Stimulated activated CD8-positive, alpha-beta memory T cell treated with anti-CD3 and anti-CD28 coated beads, Interleukin-15, amount 100 ng/mL, for 48 hours (primary cell): ENCODE data around the gene CBL.
"Not testable (repeated sequence)": the region's sequence is repeated elsewhere in the genome, so short reads cannot be mapped to it uniquely, and the experiment has no call there.

ENCODE experiments used
- DNase-seq, 2 donors: peaks; one replicate each; pipeline ENCODE4 v3.0.0-alpha.2; 2020; ENCODE audit warnings: low read depth in 2 of 2

Gene CBL

DNA sequence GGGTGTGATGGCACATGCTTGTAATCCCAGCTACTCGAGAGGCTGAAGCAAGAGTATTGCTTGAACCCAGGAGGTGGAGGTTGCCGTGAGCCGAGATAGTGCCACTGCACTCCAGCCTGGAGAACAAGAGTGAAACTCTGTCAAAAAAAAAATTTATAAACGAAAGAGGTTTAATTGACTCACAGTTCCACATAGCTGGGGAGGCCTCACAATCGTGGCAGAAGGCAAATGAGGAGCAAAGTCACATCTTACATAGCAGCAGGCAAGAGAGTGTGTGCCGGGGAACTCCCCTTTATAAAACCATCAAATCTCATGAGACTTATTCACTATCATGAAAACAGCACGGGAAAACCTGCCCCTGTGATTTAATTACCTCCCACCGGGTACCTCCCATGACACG, 21.7 kb upstream of the CBL start:
- not testable (repeated sequence) for DNase-seq

DNA sequence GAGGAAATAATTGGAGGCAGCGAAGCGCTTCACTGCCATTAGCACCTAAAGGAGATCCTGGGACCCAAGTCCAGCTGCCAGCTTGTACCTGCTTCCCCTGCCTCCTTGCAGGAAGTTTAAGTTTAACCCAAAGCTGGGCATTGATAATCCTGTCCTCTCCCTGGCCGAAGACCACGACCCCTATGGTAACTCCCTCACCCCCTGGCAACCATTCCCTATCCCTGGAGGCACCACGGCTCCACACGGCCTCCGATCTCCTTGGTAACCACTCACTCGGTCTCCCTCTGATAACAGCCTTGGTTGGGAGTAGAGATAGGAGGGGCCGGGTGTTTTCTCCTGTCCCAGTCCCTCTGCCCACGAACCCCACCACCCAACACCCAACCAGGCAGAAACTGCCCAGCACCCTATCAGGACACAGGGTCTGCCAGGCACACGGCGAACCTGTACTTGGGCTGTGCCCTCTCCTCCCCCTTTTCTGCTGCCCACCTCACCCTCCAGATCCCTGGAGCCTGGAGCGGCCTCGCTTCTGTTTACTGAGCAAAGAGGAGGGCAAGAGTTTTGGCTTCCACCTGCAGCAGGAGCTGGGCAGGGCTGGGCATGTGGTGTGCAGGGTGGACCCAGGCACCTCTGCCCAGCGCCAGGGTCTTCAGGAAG, 20.0 kb upstream of the CBL start:
- DNase-seq, result no peak

DNA sequence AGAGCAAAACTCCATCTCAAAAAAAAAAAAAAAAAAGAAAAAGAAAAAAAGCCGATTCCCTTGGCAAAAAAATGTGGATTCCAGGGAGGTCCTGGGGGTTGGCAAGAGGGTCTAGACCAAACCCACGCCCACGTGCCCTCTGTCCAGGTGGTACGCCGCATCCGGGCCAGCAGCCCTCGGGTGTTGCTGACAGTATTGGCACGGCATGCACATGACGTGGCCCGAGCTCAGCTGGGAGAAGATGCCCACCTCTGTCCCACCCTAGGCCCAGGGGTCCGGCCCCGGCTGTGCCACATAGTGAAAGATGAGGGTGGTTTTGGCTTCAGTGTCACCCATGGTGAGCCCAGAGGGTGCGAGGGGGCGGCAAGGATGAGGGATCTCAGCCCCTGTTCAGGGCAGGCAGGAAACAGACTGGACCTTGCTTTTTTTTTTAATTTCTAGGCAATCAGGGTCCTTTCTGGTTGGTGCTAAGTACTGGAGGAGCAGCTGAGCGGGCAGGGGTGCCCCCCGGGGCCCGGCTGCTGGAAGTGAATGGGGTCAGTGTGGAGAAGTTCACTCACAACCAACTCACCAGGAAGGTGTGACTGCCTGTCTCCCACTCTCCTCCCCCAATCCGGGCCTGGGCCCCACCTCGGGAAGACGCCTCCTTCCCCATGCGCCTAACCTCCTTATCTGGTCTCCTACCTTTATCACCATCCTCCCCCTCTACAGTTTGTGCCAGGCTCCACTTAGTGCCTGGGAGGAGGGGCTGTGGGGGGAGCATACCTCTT, 18.8 kb upstream of the CBL start:
- no peak for DNase-seq

DNA sequence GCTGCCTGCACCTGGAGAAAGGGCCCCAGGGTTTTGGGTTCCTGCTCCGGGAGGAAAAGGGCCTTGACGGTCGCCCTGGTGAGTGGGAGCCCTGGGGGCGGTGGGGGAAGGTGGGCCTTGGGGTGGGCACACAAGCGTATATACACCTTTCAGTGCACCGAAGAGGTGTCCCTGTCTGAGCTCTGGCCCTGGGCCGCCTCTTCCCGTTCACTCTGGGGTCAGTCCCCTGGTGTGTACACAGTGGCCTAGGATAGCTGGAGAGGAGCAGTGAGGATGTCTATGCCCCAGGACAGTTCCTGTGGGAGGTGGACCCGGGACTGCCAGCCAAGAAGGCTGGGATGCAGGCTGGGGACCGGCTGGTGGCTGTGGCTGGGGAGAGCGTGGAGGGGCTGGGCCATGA, 18.1 kb upstream of the CBL start:
- DNase-seq, result no peak

DNA sequence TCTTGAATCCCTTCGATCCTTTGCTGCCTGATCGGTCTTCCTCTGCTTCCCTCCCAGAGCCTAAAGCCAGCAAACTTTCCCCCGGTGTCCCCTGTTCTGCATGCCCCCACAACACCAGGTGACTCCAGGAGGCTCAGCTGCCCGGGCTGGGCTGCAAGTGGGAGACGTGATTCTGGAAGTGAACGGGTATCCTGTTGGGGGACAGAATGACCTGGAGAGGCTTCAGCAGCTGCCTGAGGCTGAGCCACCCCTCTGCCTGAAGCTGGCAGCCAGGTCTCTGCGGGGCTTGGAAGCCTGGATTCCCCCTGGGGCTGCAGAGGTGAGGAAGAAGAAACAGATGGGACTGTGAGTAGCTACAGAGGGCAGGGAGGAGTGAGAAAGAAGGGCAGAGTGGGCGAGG, 17.3 kb upstream of the CBL start:
- DNase-seq, result no peak

DNA sequence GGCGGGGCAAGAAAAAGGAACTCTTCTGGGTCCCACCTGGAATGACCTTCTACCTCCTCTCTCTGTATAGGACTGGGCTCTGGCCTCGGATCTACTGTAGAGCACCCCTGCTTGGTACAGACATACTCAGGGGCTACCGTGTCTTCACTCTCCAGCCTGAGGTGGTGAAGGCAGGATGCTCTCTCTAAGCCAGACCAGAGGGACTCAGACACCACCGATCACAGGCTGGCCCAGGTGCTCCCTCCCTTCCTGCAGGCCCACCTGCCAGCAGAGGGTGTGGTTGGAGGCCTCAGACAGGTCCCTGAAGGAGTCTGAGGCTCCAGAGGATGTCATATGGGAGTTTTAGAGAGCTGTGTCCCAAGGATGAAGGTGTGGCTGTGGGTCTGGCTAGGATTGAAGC, 16.7 kb upstream of the CBL start:
- DNase-seq, result no peak

DNA sequence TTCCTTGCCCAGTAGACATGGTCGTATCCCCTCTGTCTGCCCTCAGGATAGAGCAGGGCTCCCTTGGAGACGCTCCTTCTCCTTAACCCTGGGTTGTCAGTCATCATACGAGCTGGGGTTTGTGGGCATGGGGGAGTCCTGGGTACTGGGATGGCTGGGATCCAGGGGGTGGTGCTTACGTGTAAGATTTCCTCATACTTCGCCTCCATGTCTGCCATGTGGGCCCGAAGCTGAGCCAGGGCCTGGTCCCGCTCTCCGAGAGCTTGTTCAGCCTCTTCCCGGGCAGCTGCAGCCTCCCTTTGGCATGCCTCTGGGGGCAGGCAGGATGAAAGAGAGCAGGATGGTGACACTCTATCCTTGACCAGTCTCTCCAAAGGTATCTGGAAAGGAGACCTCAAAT, 15.6 kb upstream of the CBL start:
- no peak for DNase-seq

DNA sequence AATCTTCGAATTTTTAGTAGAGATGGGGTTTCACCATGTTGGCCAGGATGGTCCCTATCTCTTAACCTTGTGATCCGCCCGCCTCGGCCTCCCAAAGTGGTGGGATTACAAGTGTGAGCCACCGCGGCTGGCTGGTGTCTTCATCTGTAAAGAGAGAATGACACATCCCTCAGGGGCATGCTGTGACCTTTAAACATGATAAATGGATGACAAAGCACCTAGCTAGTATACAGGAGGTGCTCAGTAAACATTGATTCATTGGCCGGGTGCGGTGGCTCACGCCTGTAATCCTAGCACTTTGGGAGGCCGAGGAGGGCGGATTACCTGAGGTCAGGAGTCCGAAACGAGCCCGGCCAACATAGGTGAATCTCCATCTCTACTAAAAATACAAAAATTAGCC, 14.9 kb upstream of the CBL start:
- DNase-seq, result not testable (repeated sequence)

DNA sequence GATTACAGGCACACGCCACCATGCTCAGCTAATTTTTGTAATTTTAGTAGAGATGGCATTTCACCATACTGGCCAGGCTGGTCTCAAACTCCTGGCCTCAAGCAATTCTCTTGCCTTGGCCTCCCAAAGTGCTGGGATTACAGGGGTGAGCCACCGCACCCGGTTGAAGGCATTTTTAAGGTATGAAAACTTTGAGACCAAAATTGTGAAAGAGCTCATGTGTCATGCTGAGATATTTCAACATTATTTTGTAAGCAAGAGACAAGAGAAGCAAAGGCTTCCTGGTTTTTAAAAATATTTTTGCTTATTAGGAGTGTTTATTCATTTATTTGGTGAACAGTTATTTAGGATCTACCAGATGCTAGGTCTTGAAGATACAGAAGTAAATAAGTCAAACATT, 14.0 kb upstream of the CBL start:
- no peak for DNase-seq

DNA sequence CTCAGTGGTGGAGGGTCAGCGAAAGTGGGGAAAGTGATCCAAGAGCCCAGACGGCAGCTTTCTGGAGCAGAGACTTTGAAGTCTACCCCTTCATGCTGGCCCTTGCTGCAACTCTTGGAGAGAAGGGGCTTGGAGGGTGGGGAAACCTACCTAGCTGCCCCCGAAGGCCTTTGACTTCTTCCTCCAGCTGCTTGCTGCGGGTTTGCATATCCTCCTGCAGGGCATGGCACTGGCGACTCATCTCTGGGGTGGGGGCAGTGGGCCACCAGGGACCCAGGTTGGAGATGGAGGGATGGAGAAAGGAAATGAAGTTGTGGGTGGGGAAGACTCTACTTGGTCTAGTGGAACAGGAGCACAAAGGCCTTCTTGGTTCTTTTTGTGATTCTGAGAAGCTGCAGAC, 13.1 kb upstream of the CBL start:
- DNase-seq, result no peak

DNA sequence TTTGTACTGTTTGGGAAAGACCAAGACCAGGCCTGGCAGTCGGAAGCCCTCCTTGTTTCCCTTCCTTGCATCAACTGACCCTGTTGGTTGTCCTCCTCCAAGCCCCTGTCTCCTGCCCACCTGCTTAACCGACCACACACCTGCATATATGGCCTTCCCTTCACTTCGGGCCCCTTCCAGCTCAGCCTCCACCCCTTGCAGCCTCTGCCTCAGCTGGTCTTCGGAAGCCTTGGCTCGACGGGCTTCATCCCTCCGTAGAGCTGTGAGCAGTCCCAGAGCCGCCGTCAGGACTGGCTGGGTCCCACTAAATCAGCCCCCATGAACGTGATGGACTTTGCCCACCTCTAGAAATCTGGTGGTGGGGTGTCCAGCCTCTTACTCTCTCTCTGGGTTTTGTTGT, 12.5 kb upstream of the CBL start:
- DNase-seq, result no peak

DNA sequence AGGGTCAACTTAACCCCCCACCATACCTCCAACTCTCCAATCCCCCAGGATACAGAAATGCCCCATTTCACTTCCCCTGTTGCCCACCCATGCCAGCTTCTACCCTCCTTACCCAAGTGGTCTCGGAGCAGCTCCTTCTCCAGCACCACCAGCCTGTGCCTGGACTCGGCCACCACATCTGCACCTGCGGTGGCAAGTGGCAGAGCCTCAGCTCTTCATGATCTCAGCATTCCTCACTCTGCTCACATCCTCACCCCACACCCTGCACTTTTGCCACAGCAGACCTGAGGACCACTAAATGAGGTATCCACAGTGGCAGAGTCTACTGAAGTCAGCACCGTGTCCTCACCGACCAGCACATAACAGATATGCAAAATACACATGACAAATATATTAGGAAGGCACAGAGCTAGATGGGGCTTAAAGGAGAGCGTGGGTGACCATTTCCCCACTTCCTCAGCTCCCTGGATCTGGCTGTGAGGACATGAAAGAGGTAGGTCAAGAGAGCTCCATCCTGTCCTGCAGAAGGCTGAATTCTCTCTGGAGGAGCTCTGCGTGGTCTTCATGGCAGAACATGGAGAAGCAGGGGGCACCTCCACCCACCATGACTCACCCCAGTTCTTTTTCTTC, 11.2 kb upstream of the CBL start:
- DNase-seq, result no peak

DNA sequence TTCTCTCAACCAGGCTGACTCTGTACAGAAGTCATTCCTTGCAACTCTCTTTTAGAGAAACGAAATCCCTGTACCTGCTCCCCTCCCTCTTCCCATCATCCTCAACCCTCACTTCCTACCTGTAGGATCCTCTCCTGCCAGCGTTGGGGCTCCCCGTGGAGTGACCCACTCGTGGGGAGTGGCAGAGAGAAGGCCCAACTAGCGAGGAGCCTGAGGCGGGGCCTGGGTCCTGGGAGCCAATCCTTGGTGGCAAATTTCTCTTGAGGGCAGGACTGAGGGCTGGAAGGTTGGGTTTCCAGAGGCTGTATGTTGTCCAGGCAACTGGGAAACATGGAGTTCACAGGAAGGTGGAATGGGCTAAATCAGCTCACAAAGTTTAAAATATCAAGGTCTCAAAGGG, 10.5 kb upstream of the CBL start:
- DNase-seq, result no peak

DNA sequence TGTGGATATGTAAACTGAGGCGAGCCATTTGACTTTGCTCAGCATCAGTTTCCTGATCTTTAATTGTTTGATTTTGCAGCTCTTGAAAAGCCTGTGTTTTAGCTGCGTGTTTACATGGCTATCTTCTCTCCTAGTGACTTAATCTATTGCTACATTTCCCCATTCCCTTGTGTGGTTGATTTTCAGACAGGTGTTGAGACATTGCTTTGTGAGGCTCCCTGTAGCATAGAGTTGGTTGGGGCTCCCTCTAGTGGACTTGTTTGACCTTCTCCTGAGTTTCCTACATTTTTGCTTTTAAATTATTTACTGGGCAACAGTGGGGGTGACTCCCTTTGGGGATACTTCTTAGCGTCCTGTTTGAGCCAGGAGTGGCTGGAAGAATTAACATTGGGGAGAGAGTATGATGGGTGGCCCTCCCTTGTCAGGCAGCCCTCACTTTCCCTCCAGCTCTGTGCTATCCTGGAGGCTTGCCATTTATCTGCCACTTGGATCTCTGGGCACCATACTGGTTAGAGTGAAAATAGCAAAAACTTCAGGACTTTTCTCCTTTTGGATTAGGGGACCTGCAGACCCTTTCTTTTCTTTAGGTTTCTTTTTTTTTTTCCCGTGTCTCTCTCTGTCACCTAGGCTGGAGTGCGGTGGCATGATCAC, 9.2 kb upstream of the CBL start:
- DNase-seq, result peak; percentile 15 to 22

DNA sequence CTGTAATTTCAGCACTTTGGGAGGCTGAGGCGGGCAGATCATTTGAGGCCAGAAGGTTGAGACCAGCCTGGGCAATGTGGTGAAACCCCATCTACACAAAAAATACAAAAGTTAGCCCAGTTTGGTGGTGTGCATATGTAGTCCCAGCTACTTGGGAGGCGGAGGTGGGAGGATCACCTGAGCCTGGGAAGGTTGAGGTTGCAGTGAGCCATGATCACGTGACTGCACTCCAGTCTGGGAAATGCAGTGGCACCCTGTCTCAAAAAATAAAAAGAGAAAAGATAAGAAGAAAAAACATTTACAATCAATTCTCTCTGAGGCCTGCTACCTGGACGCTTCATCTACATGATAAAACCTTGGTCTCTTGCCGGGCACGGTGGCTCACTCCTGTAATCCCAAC, 7.2 kb upstream of the CBL start:
- no peak for DNase-seq

DNA sequence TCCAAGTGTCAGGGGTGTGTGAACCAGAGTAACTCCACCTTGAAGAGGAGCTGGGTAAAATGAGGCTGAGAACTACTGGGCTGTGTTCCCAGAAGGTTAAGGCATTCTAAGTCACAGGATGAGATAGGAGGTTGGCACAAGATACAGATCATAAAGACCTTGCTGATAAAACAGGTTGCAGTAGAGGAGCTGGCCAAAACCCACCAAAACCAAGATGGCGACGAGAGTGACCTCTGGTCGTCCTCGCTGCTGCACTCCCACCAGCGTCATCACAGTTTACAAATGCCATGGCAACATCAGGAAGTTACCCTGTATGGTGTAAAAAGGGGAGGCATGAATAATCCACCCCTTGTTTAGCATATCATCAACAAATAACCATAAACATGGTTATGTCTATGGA, 4.9 kb upstream of the CBL start:
- DNase-seq, result not testable (repeated sequence)

DNA sequence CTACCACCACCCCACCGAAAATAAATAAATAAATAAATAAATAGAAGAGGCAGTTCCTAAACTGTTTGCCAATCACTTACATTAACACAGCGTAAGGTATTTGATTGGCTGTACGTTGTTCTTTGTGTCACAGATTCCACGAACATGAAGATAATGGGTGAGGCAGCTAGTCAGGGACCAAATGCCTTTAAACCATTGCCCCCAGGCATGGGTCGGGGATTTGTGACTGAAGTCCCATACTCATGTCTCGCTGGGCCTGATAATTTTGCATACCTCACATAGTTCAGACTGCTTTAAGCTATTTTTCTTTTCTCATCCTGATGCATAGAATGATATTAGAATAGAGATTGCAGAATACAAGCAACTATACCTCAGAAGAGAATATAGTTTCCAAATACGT, 3.6 kb upstream of the CBL start:
- no peak for DNase-seq

DNA sequence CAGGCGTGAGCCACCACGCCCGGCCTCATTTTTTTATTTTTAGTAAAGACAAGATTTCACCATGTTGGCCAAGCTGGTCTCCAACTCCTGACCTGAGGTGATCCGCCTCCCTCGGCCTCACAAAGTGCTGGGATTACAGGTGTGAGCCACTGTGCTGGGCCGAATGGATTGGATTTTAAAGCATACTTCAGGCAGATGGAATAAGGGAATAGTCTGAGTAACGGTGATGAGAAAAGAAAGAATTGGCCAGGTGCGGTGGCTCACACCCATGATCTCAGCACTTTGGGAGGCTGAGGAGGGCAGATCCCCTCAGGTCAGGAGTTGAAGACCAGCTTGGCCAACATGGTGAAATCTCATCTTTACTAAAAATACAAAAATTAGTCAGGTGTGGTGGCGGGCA, 2.1 kb upstream of the CBL start:
- DNase-seq, result no peak

DNA sequence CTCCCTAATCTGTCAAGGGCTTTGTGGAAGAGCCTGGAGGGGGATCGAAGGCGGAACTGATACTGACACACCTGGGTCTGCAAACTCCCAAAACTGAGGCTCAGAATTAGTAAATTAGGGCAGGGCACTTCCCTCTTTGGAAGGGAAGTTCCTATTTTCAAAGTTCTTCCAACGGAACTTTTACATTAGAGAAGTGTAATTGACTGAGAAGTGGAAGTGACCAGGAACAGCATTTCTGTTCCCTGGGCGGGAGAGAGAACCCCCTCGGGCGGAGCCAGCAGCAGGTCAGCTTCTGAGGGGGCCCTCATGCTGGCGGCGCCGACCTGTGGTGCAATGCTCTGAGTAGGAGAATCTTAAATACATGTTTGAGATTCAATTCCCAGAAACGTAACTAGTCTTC, 1.1 kb upstream of the CBL start:
- no peak for DNase-seq

DNA sequence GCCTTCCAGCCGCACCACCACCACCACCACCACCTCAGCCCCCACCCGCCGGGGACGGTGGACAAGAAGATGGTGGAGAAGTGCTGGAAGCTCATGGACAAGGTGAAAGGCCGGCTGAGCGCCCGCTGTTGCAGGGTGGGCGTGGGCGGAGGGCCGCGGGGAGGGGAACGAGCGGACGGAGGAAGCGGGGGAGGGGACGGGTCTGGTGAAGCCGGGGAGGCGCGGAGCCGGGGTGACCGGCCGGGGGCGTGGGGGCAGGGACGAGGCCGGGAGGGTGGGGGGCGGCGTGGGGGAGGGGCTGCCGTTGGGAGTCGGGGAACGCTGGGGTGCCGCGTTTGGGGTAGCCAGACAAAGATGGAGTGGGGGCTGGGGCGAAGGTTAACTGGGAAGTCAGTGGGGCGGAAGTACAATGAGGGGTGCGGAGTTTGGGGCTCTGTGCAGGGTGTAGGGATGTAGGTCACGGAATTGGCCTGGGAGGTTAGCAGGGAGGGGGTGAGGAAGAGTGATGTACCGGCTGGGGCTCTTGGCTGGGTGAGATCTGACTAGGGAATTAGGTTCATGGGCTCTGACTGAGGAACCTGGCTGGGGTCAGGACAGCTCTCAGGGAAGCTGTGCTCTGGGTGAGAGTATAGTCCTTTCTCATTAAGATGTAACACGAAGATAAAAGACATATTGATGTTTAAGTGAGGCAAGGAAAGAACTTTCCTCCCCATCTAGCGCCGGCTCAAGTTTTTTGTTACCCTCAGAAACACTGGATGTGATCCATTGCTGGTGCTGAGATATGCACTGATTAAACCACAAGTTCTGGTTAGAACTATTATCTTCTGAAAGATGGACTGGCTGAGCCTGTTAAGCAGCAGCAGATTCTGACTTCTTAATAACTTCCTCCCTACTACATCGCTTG, 624 bp downstream of the CBL start:
- peak; percentile 40 to 43 for DNase-seq

DNA sequence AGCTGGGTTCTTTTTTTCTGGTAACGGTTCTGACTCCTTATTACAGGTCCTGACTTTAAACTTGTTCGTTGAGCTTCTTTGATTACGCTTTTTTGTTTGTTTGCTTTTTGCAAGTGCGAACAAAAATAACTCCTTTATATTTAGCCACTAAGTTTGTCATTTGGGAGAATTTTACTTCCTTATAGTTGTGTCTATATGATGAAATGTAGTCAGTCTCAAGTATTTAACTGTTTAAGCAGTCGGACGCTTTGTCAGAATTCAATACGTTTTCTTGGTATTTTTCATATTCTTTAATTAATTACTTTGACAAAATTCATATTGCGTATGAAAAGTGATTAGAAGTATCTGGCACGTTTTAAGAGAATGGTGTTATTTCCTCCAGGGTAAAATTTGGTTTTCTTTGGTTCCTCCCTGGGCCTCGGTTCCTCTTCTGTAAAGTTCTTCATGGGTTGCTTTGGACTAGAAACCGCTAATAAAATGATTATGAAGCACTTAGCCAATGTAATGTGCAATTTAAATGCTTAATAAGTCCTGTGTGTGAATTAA, 1.3 kb downstream of the CBL start:
- no peak for DNase-seq
